Measurements from ENCODE around the gene CCDC60. TPM values are rescaled to one million over a fixed set of nuclear protein-coding genes. Genes with fewer than 3 reads are reported as not detected.

Gene CCDC60
- total RNA-seq, 1 experiment from 2014 or later, result not detected

GRCh38 chr12:119406308-119406707 lies 71.8 kb downstream of the CCDC60 start (continued):
- TF ChIP-seq CTCF (IDR thresholded peaks at IDR 0.05 in 2 of 3, conservative IDR thresholded peaks at IDR 0.05 in 1 of 3; ENCODE audit: borderline replicate concordance in 1 of 3, insufficient read depth in 1 of 3, low read depth in 2 of 3, low read length in 2 of 3) (no peak), SP1 (IDR thresholded peaks at IDR 0.05; ENCODE audit: low read depth) (no peak), ELF1 (IDR thresholded peaks at IDR 0.05; ENCODE audit: borderline replicate concordance, low read depth) (no peak), EZH2phosphoT487 (IDR thresholded peaks at IDR 0.05; ENCODE audit: borderline replicate concordance) (no peak), TCF7L2 (IDR thresholded peaks at IDR 0.05; ENCODE audit: borderline replicate concordance, extremely low read depth, insufficient read depth, insufficient read length) (no peak), CEBPB (IDR thresholded peaks at IDR 0.05; ENCODE audit: low read depth) (no peak), ZFX (IDR thresholded peaks at IDR 0.05) (no peak), POLR2A (IDR thresholded peaks at IDR 0.05; ENCODE audit: borderline replicate concordance, extremely low read depth, insufficient read depth, insufficient read length) (no peak), ZNF274 (IDR thresholded peaks at IDR 0.05; ENCODE audit: low read depth, low read length) (no peak), FOSL1 (IDR thresholded peaks at IDR 0.05; ENCODE audit: low read depth) (no peak)

- intact Hi-C loops (cut with micrococcal nuclease), result no loop called here
- no peaks in the 10 kb centered on the region for H3K4me1 ChIP-seq (ENCODE audit: control insufficient read depth in 1 of 2, insufficient read depth in 2 of 2, low read length in 2 of 2)
- H4K20me1 ChIP-seq (ENCODE audit: insufficient read depth), result no peaks in the 10 kb centered on the region
- H3K79me2 ChIP-seq (ENCODE audit: insufficient read depth, low read length), result no peaks in the 10 kb centered on the region
- H3K4me2 ChIP-seq (ENCODE audit: low read length), result no peak overlapping the region
- H3K9me3 ChIP-seq (ENCODE audit: control insufficient read depth in 1 of 2, insufficient read depth in 1 of 2, low read depth in 1 of 2, low read length in 2 of 2), result no peaks in the 10 kb centered on the region
- H3K36me3 ChIP-seq (ENCODE audit: control insufficient read depth in 1 of 2, insufficient read depth in 2 of 2, low read length in 2 of 2), result no peaks in the 10 kb centered on the region
- H3K27ac ChIP-seq (ENCODE audit: low read depth, low read length), result no peak overlapping the region
- ATAC-seq (no peak), DNase-seq (ENCODE audit: low read depth, low spot score) (no peak)
- ChIA-PET CTCF (no interaction called here), POLR2A (no interaction called here), RAD21 (ENCODE audit: low non-redundant PET in 1 of 2, low total read pairs in 2 of 2, uncharacterized antibody in 2 of 2, unreplicated experiment in 2 of 2) (no interaction called here)
- TF ChIP-seq SRF (IDR thresholded peaks at IDR 0.05; ENCODE audit: low read depth) (no peak), CBX3 (IDR thresholded peaks at IDR 0.05; ENCODE audit: low read depth) (no peak), ELF1 (IDR thresholded peaks at IDR 0.05; ENCODE audit: borderline replicate concordance, low read depth) (no peak), ZBTB33 (IDR thresholded peaks at IDR 0.05; ENCODE audit: extremely low read depth, insufficient replicate concordance, low read length) (no peak), FOSL1 (IDR thresholded peaks at IDR 0.05; ENCODE audit: low read depth) (no peak), SP1 (IDR thresholded peaks at IDR 0.05; ENCODE audit: low read depth) (no peak), REST (IDR thresholded peaks at IDR 0.05; ENCODE audit: low read depth) (no peak), ZFX (IDR thresholded peaks at IDR 0.05) (no peak), CEBPB (IDR thresholded peaks at IDR 0.05; ENCODE audit: low read depth) (no peak), JUND (IDR thresholded peaks at IDR 0.05) (no peak), MAX (IDR thresholded peaks at IDR 0.05) (no peak), SIN3A (IDR thresholded peaks at IDR 0.05; ENCODE audit: low read depth) (no peak), RAD21 (IDR thresholded peaks at IDR 0.05; ENCODE audit: low read depth) (no peak), ATF3 (IDR thresholded peaks at IDR 0.05) (no peak)
- H2AFZ ChIP-seq (ENCODE audit: low read depth, low read length, poor library complexity, severe bottlenecking), result no peak overlapping the region
- no peak overlapping the region for H3K9ac ChIP-seq (ENCODE audit: low read length)
- no peak overlapping the region for H3K4me3 ChIP-seq (replicated peaks in 1 of 2; ENCODE audit: low read depth in 1 of 2, low read length in 2 of 2)
- no peaks in the 10 kb centered on the region for H3K9me2 ChIP-seq (ENCODE audit: insufficient read depth)
- peaks cover 10% of the 10 kb centered on the region; the same call in 1 of the 2 replicates for H3K27me3 ChIP-seq (ENCODE audit: insufficient read depth, low read length)
- BruUV-seq (replicated peaks), result no TSS peak
Observed at GRCh38 chr12:119406811-119407210, 72.3 kb downstream of the CCDC60 start.

Measured in HCT116 (cell line).